Kidney (tissue), 14 donors: ENCODE data around the gene CYP39A1. TPM values are rescaled to one million over a fixed set of nuclear protein-coding genes. Genes with fewer than 3 reads are reported as not detected.

Source experiments
- DNase-seq, 5 donors: peaks; one replicate each; pipeline ENCODE4 v3.0.0-alpha.2; 2013 to 2020
- FAIRE-seq: peaks from 2 replicates; lab custom pipeline; 2012; peaks lifted over from hg19 to GRCh38; lab: Jason Lieb, UNC
- H3K27ac ChIP-seq, 2 donors: one replicate each; pipeline ENCODE4 v1.7.0; 2013; ENCODE audit warnings: low read depth in 2 of 2, low read length in 2 of 2, inconsistent platforms in 1 of 2
- H3K27me3 ChIP-seq: one replicate; pipeline ENCODE4 v1.7.1; 2013; ENCODE audit warnings: low read length, inconsistent platforms; ENCODE audit not compliant: control insufficient read depth, insufficient read depth
- H3K36me3 ChIP-seq, 3 donors: one replicate each; pipeline versions ENCODE4 v1.7.0 to v1.7.1; 2013; ENCODE audit warnings: low read length in 3 of 3, control low read depth in 1 of 3, inconsistent platforms in 1 of 3; ENCODE audit not compliant: insufficient read depth in 3 of 3, control insufficient read depth in 2 of 3
- H3K4me1 ChIP-seq, 3 donors: one replicate each; pipeline versions ENCODE4 v1.7.0 to v1.7.1; 2013; ENCODE audit warnings: low read length in 3 of 3, inconsistent platforms in 1 of 3, low read depth in 1 of 3; ENCODE audit not compliant: control insufficient read depth in 2 of 3, insufficient read depth in 2 of 3
- H3K4me3 ChIP-seq, 3 donors: one replicate each; pipeline versions ENCODE4 v1.7.0 to v1.8.1; 2013; ENCODE audit warnings: low read length in 3 of 3, control low read depth in 1 of 3, inconsistent platforms in 1 of 3
- H3K9ac ChIP-seq, 3 donors: one replicate each; pipeline versions ENCODE4 v1.7.0 to v1.7.1; 2013; ENCODE audit warnings: low read length in 3 of 3, control low read depth in 1 of 3, inconsistent platforms in 1 of 3
- H3K9me3 ChIP-seq, 3 donors: one replicate each; pipeline versions ENCODE4 v1.7.0 to v1.7.1; 2013; ENCODE audit warnings: low read length in 3 of 3, control low read depth in 1 of 3, inconsistent platforms in 1 of 3; ENCODE audit not compliant: control insufficient read depth in 2 of 3, insufficient read depth in 1 of 3
- intact Hi-C: fragments of 100-400 bp; cut with DNase I; formaldehyde crosslinking; loops from one replicate; pipeline ENCODE4 v1.11.1; 2022
- polyA plus RNA-seq: library from polyadenylated mRNA; stranded (reverse); fragments of 350-450 nt; fragmentation: Illumina TruSeq; extraction: RNeasy Lipid Tissue Mini Kit (QIAGEN cat#74804); gene quantifications from one replicate; pipeline ENCODE4 v1.2.3, GENCODE V29; 2014; ENCODE audit warnings: low read depth, low replicate concordance; ENCODE audit not compliant: insufficient read depth
- total RNA-seq: library from RNA; stranded (reverse); fragmentation: NEBNext Ultra II Directional; extraction: Animal tissue kit (Norgen Biotek cat#: 25700); gene quantifications from one replicate; pipeline ENCODE4 v1.2.1, GENCODE V29; 2021
- TF ChIP-seq, protein P1 (sequence below): IDR thresholded peaks from 3 replicates; pipeline ENCODE4 v1.5.1; 2012; ENCODE audit warnings: mild to moderate bottlenecking, moderate library complexity, borderline replicate concordance; ENCODE audit not compliant: insufficient read depth; ENCODE audit errors: extremely low read depth
- donor health status: control.
- donor health status: control.
- donor health status: control.
- donor health status: control.
- donor health status: control.
- donor health status: DM: yes; HTN: yes; CAD: no.
- donor health status: Normal renal cell carcinoma (clear cell type).

The CYP39A1 gene
- total and polyA plus RNA-seq, 2 donors from 2014 or later = 6.0 to 8.7 TPM

DNA sequence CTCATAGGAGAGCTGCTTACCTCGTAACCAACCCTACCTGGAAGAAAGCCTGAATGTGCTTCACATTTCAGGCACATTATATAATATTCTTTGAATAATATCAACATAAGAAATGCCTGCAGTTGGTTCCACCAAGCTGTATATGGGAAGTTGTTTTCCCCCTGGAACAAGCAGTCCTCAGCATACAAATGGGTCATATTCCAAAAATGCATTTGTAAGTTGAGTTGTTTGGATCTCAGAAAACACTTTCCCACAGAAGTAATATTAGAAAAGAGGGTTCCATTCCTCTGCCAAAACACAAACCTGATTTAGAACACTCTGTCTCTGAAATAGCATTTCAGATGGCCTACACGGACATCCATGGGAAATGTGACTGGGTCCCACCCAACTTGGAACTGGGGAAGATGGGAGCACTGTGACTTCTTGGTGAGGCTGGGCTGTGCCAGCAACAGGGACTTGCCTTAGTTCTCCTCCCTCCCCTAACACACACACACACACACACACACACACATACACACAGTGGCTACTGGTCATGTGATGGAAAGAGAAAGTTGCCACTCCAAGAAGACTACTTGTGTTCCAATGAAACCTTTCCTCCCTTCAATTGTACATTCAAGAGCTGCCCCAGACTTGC is 150.0 kb downstream of the CYP39A1 start:
- H3K9me3 ChIP-seq = no peaks in the 10 kb centered on the region
- H3K27ac ChIP-seq = no peak overlapping the region
- intact Hi-C loops = no loop called here
- H3K9ac ChIP-seq = no peak overlapping the region
- peaks cover 0 to under 1% (median 0%) of the 10 kb centered on the region in 3 donors for H3K4me1 ChIP-seq
- no peak overlapping the region for H3K4me3 ChIP-seq
- no peaks in the 10 kb centered on the region for H3K27me3 ChIP-seq
- FAIRE-seq = no peak
- TF ChIP-seq, protein P1, sequence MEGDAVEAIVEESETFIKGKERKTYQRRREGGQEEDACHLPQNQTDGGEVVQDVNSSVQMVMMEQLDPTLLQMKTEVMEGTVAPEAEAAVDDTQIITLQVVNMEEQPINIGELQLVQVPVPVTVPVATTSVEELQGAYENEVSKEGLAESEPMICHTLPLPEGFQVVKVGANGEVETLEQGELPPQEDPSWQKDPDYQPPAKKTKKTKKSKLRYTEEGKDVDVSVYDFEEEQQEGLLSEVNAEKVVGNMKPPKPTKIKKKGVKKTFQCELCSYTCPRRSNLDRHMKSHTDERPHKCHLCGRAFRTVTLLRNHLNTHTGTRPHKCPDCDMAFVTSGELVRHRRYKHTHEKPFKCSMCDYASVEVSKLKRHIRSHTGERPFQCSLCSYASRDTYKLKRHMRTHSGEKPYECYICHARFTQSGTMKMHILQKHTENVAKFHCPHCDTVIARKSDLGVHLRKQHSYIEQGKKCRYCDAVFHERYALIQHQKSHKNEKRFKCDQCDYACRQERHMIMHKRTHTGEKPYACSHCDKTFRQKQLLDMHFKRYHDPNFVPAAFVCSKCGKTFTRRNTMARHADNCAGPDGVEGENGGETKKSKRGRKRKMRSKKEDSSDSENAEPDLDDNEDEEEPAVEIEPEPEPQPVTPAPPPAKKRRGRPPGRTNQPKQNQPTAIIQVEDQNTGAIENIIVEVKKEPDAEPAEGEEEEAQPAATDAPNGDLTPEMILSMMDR = no peak
- H3K36me3 ChIP-seq = no peaks in the 10 kb centered on the region
- DNase-seq = no peak

DNA sequence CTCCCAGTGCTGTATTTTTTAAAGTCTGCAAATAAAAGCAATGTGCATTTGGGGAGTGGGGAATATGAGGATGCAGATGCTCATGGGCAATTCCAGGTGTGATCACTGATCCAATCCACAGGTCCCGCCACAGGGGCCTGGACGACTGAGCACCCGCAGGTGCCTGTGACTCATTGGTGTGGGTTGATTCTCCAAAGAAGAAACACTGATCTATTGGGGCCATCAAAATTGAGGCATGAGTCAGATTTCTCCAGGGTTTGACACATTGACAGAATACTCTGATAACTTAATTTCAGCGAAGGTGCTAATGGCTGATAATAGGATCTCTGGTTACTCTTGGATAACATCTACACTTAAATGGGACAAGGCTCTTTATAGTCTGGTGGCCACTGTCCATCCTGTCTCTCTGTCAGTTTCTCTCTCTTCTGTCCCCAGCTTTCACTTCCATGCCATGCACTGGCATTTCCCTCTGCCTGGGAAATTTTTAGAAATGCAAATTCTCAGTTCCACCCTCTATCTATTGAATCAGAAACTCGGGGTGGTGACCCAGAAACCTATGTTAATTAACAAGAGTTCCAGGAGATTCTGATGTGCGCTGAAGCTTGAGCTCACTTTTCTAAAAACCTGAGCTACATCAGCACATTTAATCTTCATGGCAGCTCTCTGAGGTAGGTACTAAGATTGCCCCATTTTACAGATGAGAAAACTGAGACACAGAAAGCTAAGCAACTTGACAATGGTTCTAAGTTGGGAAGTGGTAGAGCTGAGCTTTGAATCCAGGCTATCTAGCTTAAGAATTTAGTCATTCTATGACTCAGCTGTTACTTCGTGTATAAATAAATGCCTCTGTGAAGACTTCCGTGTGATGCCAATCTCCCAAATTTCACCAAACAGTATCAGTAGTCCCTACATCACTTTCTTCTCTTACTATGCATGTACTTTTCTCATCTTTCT is 151.2 kb downstream of the CYP39A1 start:
- H3K9me3 ChIP-seq = no peaks in the 10 kb centered on the region
- H3K9ac ChIP-seq = no peak overlapping the region
- FAIRE-seq = no peak
- no peaks in the 10 kb centered on the region for H3K4me1 ChIP-seq
- TF ChIP-seq, protein P1 = no peak
- H3K27me3 ChIP-seq = no peaks in the 10 kb centered on the region
- no peak overlapping the region for H3K4me3 ChIP-seq
- intact Hi-C loops = no loop called here
- DNase-seq = no peak
- H3K27ac ChIP-seq = no peak overlapping the region
- no peaks in the 10 kb centered on the region for H3K36me3 ChIP-seq

DNA sequence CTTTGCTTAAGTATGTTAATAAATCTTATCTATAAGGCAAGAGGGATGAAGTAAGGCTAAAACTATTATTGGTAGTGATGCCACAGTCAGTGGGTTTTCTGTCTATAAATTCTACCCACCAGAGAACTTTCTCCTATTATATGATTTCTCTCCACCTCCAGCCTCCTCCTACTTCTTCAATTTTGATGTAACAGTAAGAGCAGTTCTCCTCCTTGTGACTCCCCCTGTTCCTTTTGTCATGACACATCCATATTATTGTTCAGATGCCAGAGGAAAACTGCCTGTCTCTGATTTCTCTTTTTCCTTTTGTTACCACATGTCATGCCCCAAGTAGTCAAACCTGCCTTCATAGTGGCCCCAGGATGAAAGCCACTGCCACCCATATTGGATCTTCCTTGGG is 152.2 kb downstream of the CYP39A1 start:
- FAIRE-seq = no peak
- H3K27ac ChIP-seq = no peak overlapping the region

More for the DNA sequence above, 152.2 kb downstream of the CYP39A1 start:
- Histone ChIP-seq H3K36me3 (no peaks in the 10 kb centered on the region), H3K4me1 (no peaks in the 10 kb centered on the region), H3K27me3 (no peaks in the 10 kb centered on the region), H3K9me3 (no peaks in the 10 kb centered on the region), H3K9ac (no peak overlapping the region), H3K4me3 (no peak overlapping the region)
- DNase-seq = no peak
- TF ChIP-seq, protein P1 = no peak
- intact Hi-C loops = no loop called here

Other genes with a start within 250 kb of the CYP39A1 start
- gene RCAN2, start 161.4 kb downstream of the CYP39A1 start, total RNA-seq = 25.7 TPM
- 37.4 TPM for gene RCAN2, start 161.4 kb downstream of the CYP39A1 start, polyA plus RNA-seq
- gene SLC25A27, start 157 bp upstream of the CYP39A1 start, total RNA-seq = 22.6 TPM
- 19.1 TPM for gene SLC25A27, start 157 bp upstream of the CYP39A1 start, polyA plus RNA-seq
- 0.47 TPM for gene TDRD6, start 35.1 kb upstream of the CYP39A1 start, total RNA-seq
- 0.84 TPM for gene TDRD6, start 35.1 kb upstream of the CYP39A1 start, polyA plus RNA-seq
- gene PLA2G7, start 82.6 kb upstream of the CYP39A1 start, total RNA-seq = 1.9 TPM
- gene PLA2G7, start 82.6 kb upstream of the CYP39A1 start, polyA plus RNA-seq = not detected
- gene ANKRD66, start 94.1 kb upstream of the CYP39A1 start, total RNA-seq = not detected
- not detected for gene ANKRD66, start 94.1 kb upstream of the CYP39A1 start, polyA plus RNA-seq
- 0.09 TPM for gene MEP1A, start 140.6 kb upstream of the CYP39A1 start, total RNA-seq
- 0.13 TPM for gene MEP1A, start 140.6 kb upstream of the CYP39A1 start, polyA plus RNA-seq